Activated CD8-positive, alpha-beta memory T cell treated with anti-CD3 and anti-CD28 coated beads, Interleukin-2, amount 50 U/mL, for 4 hours (primary cell): Measurements from ENCODE around the gene GHRL.

Source experiments
- DNase-seq: peaks from one replicate; pipeline ENCODE4 v3.0.0-alpha.2; 2020

GHRL gene

GRCh38 chr3:10240799-10241198 is 51.9 kb downstream of the GHRL start:
- no peak for DNase-seq

DNA sequence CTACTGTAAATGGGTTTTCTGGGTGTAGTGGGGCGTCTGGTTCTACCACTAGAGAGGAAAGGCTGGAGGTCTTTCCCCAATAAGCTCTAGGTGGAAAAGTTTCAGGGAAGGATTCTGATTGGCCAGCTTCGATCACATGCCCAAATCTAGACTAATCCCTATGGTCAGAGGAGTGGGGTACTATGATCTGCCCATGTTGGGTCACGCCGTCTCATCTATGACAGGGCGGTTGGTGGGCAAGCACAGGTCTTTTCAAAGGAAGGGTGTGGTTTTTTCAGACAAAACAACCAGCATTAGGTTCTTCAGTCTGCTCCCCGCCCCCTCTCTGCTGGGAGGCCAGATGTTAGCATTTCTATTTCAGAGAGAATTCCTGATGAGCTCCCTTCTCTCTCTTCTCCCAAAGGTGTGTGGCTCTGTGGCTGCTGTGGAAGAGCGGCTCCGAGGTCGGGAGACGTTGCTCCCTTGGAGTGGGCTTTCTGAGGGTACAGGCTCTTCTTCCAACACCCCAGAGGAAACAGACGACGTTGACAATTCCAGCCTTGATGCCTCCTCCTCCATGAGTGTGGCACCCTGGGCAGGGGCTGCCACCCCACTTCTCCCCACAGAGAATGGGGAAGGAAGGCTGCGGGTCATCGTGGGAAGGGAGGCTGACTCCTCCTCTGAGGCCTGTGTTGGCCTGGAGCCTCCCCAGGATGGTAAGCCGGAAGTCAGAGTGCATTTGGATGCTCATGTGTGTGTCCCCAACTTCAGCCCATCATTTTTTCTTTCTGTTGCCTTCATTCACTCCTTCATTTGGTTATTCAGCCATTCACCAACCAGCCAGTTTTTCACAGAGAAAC is 54.2 kb downstream of the GHRL start:
- no peak for DNase-seq
